Activated T-helper 9 cell treated with anti-CD3 and anti-CD28 coated beads, Interleukin-2, amount 50 U/mL, for 16 hours (primary cell): ENCODE data around the gene UBE2H.

Source experiments
- DNase-seq: peaks from one replicate; pipeline ENCODE4 v3.0.0-alpha.2; 2020; ENCODE audit warnings: low read depth

UBE2H gene

DNA sequence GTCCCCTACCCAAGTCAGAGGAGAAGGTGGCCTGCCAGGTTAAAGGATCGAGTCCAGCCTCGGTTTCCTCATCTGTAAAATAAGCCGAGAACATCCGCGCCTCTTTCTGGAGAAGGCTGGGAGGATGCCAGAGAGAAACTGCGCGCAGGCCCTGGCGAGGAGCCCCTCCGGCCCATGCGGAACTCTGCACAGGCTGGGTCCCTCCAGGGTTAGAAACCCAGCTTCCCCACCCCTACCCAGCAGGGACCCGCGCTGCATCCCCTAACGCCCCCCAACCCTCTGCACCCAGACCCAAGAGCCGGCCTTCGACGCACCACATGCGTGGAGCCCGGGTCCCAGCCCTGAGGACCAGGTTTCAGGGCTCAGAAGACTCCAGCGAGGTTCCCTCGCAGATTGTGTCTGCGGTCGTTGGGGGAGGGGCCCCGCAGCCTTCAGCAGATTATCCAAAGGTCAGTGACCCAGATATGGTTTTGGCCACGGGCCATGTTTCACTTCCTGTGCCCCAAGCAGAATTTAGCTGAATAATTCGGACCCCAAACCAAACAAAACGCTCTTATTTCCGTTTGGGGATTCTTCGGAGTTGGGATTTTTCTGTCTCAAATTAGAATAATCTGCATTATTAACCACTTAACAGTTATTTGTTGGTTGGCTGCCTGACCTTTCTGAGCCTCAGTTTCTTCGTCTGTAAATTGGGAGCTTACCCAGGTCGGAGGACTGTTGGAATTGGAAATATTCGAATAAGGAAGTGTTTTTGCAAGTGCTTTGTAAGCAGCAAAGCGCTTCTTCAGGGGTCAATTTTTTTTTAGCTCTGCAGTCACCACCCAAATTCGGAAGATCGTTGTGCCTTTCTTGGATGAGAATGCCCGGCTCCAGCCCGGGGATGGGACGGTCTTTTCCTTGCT is 167.7 kb downstream of the UBE2H start:
- DNase-seq: no peak

DNA sequence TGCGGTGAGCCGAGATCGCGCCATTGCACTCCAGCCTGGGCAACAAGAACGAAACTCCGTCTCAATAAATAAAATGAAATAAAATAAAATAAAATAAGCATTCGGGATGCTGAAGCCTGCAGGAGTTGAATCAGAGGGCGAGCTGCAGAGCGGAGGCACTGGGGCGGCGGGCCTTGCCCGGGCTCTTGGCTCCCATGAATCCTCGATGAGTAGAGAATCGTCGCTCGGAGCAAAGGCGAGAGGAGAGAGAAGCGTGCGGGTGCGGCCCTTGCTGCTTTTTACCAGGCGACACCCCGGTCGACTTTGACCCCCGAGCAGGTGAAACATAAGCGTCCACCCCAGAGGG is 168.3 kb downstream of the UBE2H start:
- DNase-seq: no peak

DNA sequence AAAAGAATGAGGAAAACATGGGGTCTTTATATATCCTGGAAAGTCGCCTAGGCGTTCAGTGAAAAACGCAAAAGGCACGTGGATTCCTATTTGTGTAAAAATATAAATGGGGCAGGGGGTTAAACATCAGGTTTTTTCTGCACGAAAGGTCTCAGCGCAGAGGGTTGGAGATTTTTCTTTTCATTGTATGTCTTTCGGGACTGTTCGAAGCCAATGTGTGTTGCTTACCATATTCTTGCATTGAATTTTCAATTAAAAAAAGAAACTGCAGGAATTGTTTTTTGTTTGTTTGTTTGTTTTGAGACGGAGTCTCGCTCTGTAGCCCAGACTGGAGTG is 169.2 kb downstream of the UBE2H start:
- no peak for DNase-seq

- DNase-seq: no peak
Observed at GRCh38 chr7:129782818-129783583, 169.8 kb downstream of the UBE2H start.

DNA sequence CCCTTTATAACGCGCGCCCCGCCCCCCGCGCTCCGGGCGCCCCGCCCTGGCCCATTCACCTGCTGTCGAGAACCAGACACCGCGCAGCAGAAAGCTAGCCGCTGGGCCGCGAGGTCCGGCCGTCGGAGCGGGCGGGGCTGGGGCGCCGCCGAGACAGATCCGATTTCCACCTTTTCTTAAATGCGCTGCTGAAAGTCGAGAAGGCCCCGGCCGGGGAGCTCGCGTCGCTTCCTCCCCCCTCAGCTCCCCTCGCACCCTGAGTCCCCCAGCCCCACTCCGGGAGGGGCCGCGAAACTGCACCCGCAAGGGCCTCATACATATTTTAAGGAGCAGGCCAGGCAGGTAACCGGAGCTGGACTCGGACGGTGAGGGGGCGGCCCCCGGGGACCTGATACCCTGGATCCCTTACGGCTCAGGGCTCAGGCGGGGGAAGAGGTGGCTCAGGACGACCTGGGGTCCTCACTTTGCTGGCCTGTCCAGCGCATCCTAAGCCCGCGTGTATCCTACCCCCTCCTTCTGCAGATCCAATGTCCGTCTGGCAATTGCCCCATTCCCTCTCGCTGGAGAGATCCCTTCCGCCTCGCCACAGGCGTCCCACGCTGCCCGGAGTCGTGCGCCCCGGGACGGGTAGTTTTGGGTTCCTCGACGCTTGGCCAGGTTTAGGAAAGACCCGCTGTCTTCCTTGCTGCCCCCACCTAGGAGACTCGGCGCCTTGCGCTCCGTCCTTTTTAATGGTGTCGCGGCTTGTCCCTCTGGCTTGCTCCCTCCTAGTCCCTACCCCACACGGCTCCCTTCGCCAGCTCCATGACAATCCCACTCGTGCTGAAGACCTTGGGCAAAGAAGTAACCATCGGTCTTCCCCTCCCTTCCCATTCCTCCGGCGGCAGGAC is 170.6 kb downstream of the UBE2H start:
- DNase-seq: no peak

- no peak for DNase-seq
Observed at GRCh38 chr7:129780974-129781927, 171.5 kb downstream of the UBE2H start.
